GM12892 (cell line): Measurements from ENCODE around the gene TRIM22.

Experiments
- POLR2A ChIP-seq: IDR thresholded peaks from 2 replicates; pipeline ENCODE4 v1.6.1; 2011; ENCODE audit warnings: low read depth, low read length, control low read depth
- POLR2AphosphoS5 ChIP-seq: IDR thresholded peaks from 2 replicates; pipeline ENCODE4 v1.6.1; 2011; ENCODE audit warnings: low read depth, low read length, control low read depth
- TAF1 ChIP-seq: IDR thresholded peaks from 2 replicates; pipeline ENCODE4 v1.6.1; 2011; ENCODE audit warnings: low read depth, mild to moderate bottlenecking, control low read depth, low read length, borderline replicate concordance

- TF ChIP-seq POLR2AphosphoS5 (no peak), POLR2A (no peak), TAF1 (no peak)
Observed at GRCh38 chr11:5749836-5750235, 60.2 kb downstream of the TRIM22 start.
